HEK293T (cell line): Measurements from ENCODE around the gene BMP6.

Experiments
- ARNT ChIP-seq: fragments of 450-650 bp; IDR thresholded peaks from 2 replicates; pipeline ENCODE4 v1.6.1; 2017; ENCODE audit warnings: mild to moderate bottlenecking
- FOXM1 ChIP-seq: fragments of 450-650 bp; IDR thresholded peaks from 2 replicates; pipeline ENCODE4 v1.6.1; 2017; ENCODE audit warnings: mild to moderate bottlenecking, borderline replicate concordance
- L3MBTL2 ChIP-seq: fragments of 450-650 bp; conservative IDR thresholded peaks from 2 replicates; pipeline ENCODE4 v1.6.1; 2016; ENCODE audit warnings: mild to moderate bottlenecking
- SP1 ChIP-seq: fragments of 450-650 bp; IDR thresholded peaks from 2 replicates; pipeline ENCODE4 v1.6.1; 2017

DNA sequence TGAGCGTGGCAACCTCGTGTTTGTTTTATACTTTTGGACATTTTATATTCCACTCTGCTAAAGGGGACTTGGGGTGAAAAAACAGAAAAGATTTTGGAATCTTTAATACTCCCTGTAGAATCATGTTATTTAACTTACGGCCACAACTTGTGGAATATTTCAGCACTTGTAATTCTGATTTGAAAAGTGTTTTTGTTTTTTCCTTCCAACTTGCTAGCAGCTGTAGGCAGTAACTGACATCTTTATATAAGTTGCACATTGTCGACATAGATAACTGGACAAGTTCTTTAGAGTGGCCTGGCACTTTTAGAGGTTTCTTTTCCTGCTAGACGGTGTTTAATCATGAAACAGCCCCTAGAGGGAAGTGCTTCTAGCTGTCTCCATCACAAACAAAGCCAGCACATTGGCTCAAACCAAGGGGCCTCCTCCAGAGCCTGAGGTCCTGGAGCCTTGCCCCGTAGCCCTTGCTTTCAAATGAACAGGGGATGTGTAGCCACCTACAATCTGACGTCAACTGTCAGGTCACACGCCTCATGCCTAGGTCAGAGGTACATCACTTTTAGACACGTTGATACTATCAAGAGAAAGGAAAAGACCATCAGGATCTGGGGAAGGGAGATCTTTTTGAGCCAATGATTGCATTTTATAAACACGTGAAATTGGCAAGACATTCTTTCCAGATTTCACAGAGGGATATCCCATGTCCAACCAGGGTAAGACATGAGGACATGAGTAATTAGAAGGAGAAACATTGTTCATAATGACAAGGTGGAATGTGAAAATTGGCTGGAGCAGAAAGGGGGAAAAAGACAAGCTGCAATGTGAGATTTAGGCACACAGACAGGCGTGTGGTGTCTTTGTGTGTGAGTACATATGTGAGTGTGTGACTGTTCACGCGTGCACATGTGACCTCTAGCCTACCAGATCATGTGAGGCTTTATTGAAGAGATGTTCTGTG, 92.6 kb downstream of the BMP6 start:
- TF ChIP-seq SP1, result no peak
- no peak for TF ChIP-seq L3MBTL2
- TF ChIP-seq ARNT, result no peak
- no peak for TF ChIP-seq FOXM1
